Stimulated activated CD4-positive, alpha-beta T cell treated with anti-CD3 and anti-CD28 coated beads, Interleukin-2, amount 100 ng/mL, for 48 hours (primary cell): ENCODE data around the gene SKIDA1.

Experiments
- DNase-seq, 2 donors: peaks; one replicate each; pipeline ENCODE4 v3.0.0-alpha.2; 2020

Gene SKIDA1

GRCh38 chr10:21528236-21529031 lies 3.0 kb upstream of the SKIDA1 start:
- no peak for DNase-seq

GRCh38 chr10:21527598-21528235 lies 2.2 kb upstream of the SKIDA1 start:
- DNase-seq: no peak

GRCh38 chr10:21526860-21527597 lies 1.5 kb upstream of the SKIDA1 start:
- peak; percentile 32 to 36 for DNase-seq

- DNase-seq: peak; percentile 51
Observed at GRCh38 chr10:21526188-21526859, 842 bp upstream of the SKIDA1 start.

- DNase-seq: no peak
Observed at GRCh38 chr10:21524526-21525366, 736 bp downstream of the SKIDA1 start.

GRCh38 chr10:21524131-21524525 lies 1.4 kb downstream of the SKIDA1 start:
- no peak for DNase-seq

- DNase-seq: no peak
Observed at GRCh38 chr10:21523557-21524008, 1.9 kb downstream of the SKIDA1 start.

- no peak for DNase-seq
Observed at GRCh38 chr10:21522631-21523406, 2.7 kb downstream of the SKIDA1 start.

- DNase-seq: no peak
Observed at GRCh38 chr10:21521751-21522533, 3.5 kb downstream of the SKIDA1 start.

GRCh38 chr10:21520949-21521348 lies 4.5 kb downstream of the SKIDA1 start:
- DNase-seq: no peak

GRCh38 chr10:21520509-21520908 lies 5.0 kb downstream of the SKIDA1 start:
- DNase-seq: no peak

GRCh38 chr10:21519941-21520436 lies 5.5 kb downstream of the SKIDA1 start:
- DNase-seq: no peak

- no peak for DNase-seq
Observed at GRCh38 chr10:21519397-21519933, 6.0 kb downstream of the SKIDA1 start.

GRCh38 chr10:21518641-21519396 lies 6.7 kb downstream of the SKIDA1 start:
- DNase-seq: no peak

- DNase-seq: no peak
Observed at GRCh38 chr10:21518149-21518640, 7.3 kb downstream of the SKIDA1 start.

- DNase-seq: peak in 1 of 2 donors; percentile 31
Observed at GRCh38 chr10:21517134-21518031, 8.1 kb downstream of the SKIDA1 start.

- peak in 1 of 2 donors; percentile 25 for DNase-seq
Observed at GRCh38 chr10:21516242-21517131, 9.0 kb downstream of the SKIDA1 start.
